ENCODE measurements around the gene CMTM4. TPM values are rescaled to one million over a fixed set of nuclear protein-coding genes. Genes with fewer than 3 reads are reported as not detected.
"Not testable (repeated sequence)": the region's sequence is repeated elsewhere in the genome, so short reads cannot be mapped to it uniquely, and the experiment has no call there.

CMTM4 gene
- polyA plus RNA-seq, 1 donor: 71.6 TPM

- DNase-seq: no peak
Observed at GRCh38 chr16:66649167-66649566, 47.4 kb downstream of the CMTM4 start.

GRCh38 chr16:66647866-66648265, 48.7 kb downstream of the CMTM4 start:
- DNase-seq: no peak

GRCh38 chr16:66641387-66641786, 55.2 kb downstream of the CMTM4 start:
- no peak for DNase-seq

GRCh38 chr16:66640724-66641314, 55.7 kb downstream of the CMTM4 start:
- no peak for DNase-seq

GRCh38 chr16:66639091-66639885, 57.3 kb downstream of the CMTM4 start:
- no peak for DNase-seq

GRCh38 chr16:66637806-66638205, 58.7 kb downstream of the CMTM4 start:
- DNase-seq: no peak

- no peak for DNase-seq
Observed at GRCh38 chr16:66636199-66636598, 60.3 kb downstream of the CMTM4 start.

GRCh38 chr16:66635406-66635805, 61.1 kb downstream of the CMTM4 start:
- no peak for DNase-seq

GRCh38 chr16:66634527-66635196, 61.9 kb downstream of the CMTM4 start:
- no peak for DNase-seq

GRCh38 chr16:66631558-66631957, 65.0 kb downstream of the CMTM4 start:
- not testable (repeated sequence) for DNase-seq

GRCh38 chr16:66630561-66631260, 65.8 kb downstream of the CMTM4 start:
- DNase-seq: not testable (repeated sequence)

GRCh38 chr16:66629856-66630255, 66.7 kb downstream of the CMTM4 start:
- no peak for DNase-seq

GRCh38 chr16:66627611-66628378, 68.7 kb downstream of the CMTM4 start:
- DNase-seq: not testable (repeated sequence)

- no peak for DNase-seq
Observed at GRCh38 chr16:66623755-66624154, 72.8 kb downstream of the CMTM4 start.

- DNase-seq: no peak
Observed at GRCh38 chr16:66622863-66623262, 73.7 kb downstream of the CMTM4 start.

- no peak for DNase-seq
Observed at GRCh38 chr16:66621973-66622372, 74.6 kb downstream of the CMTM4 start.

- no peak for DNase-seq
Observed at GRCh38 chr16:66620429-66620795, 76.1 kb downstream of the CMTM4 start.

GRCh38 chr16:66619534-66620428, 76.8 kb downstream of the CMTM4 start:
- DNase-seq: no peak

- no peak for DNase-seq
Observed at GRCh38 chr16:66618588-66619375, 77.8 kb downstream of the CMTM4 start.

GRCh38 chr16:66617728-66618127, 78.8 kb downstream of the CMTM4 start:
- no peak for DNase-seq

Data from left kidney (tissue), 2 donors.